SK-N-SH (cell line): ENCODE data around the gene IGFBP3. TPM values are rescaled to one million over a fixed set of nuclear protein-coding genes. Genes with fewer than 3 reads are reported as not detected.

Experiments used
- CTCF ChIA-PET: fragments of 300-600, 350-600 bp; formaldehyde crosslinking; extraction: SDS; loops from one replicate; lab custom pipeline; 2021; lab: Yijun Ruan, JAX
- POLR2A ChIA-PET: fragments of 350-600 bp; sonication (Branson Sonifier 250); formaldehyde crosslinking; extraction: SDS; loops from one replicate; lab custom pipeline; 2020; ENCODE audit warnings: antibody characterized with exemption, inconsistent platforms; lab: Yijun Ruan, JAX
- DNase-seq: peaks from one replicate; pipeline ENCODE4 v3.0.0; 2012
- H2AFZ ChIP-seq: fragments of 200-600 bp; sonication (generic); 2 replicates; pipeline ENCODE4 v1.8.1; 2016; ENCODE audit warnings: antibody characterized with exemption, mild to moderate bottlenecking, low read depth
- H3F3A ChIP-seq: fragments of 200-600 bp; sonication (generic); replicated peaks from 2 replicates; pipeline ENCODE3; 2016; ENCODE audit warnings: antibody characterized with exemption, mild to moderate bottlenecking; ENCODE audit not compliant: insufficient read depth
- H3K27ac ChIP-seq, 2 experiments: fragments of 200-500 bp in 1 of 2; fragments of 200-600 bp in 1 of 2; sonication (Bioruptor generic) in 1 of 2; sonication (generic), shearing (Covaris generic) in 1 of 2; 2 replicates each; pipeline versions ENCODE4 v1.5.1 to v1.6.1; 2014 to 2016; ENCODE audit warnings: low read depth in 2 of 2, inconsistent platforms in 1 of 2, low read length in 1 of 2, mild to moderate bottlenecking in 1 of 2, mixed read lengths in 1 of 2
- H3K27me3 ChIP-seq: fragments of 200-600 bp; sonication (generic), shearing (Covaris generic); 2 replicates; pipeline ENCODE4 v1.6.1; 2016; ENCODE audit warnings: mixed run types; ENCODE audit not compliant: insufficient read depth
- H3K36me3 ChIP-seq, 2 experiments: fragments of 200-500 bp in 1 of 2; fragments of 200-600 bp in 1 of 2; sonication (Bioruptor generic) in 1 of 2; sonication (generic) in 1 of 2; replicated peaks in 1 of 2; 2 replicates each; pipeline versions ENCODE3 to v1.5.1; 2014 to 2016; ENCODE audit warnings: low read length in 1 of 2, mild to moderate bottlenecking in 1 of 2; ENCODE audit not compliant: insufficient read depth in 2 of 2, control insufficient read depth in 1 of 2
- H3K4me1 ChIP-seq, 2 experiments: fragments of 200-500 bp in 1 of 2; fragments of 200-600 bp in 1 of 2; sonication (Bioruptor generic) in 1 of 2; sonication (generic), shearing (Covaris generic) in 1 of 2; 2 replicates each; pipeline versions ENCODE4 v1.5.1 to v1.6.1; 2014 to 2016; ENCODE audit warnings: low read depth in 1 of 2, low read length in 1 of 2, mixed run types in 1 of 2; ENCODE audit not compliant: insufficient read depth in 2 of 2, control insufficient read depth in 1 of 2
- H3K4me2 ChIP-seq: fragments of 200-600 bp; sonication (generic), shearing (Covaris generic); 2 replicates; pipeline ENCODE4 v1.6.1; 2017; ENCODE audit warnings: mixed run types
- H3K4me3 ChIP-seq, 2 experiments: fragments of 200-500 bp in 1 of 2; fragments of 200-600 bp in 1 of 2; sonication (Bioruptor generic) in 1 of 2; sonication (generic), shearing (Covaris generic) in 1 of 2; 2 replicates each; pipeline versions ENCODE4 v1.5.1 to v1.8.1; 2014 to 2016; ENCODE audit warnings: low read depth in 2 of 2, inconsistent platforms in 1 of 2, low read length in 1 of 2, mild to moderate bottlenecking in 1 of 2, mixed read lengths in 1 of 2, moderate library complexity in 1 of 2
- H3K79me2 ChIP-seq: fragments of 200-600 bp; sonication (generic); 2 replicates; pipeline ENCODE4 v1.8.1; 2017; ENCODE audit warnings: mild to moderate bottlenecking; ENCODE audit not compliant: insufficient read depth
- H3K9ac ChIP-seq: fragments of 200-600 bp; sonication (generic); 2 replicates; pipeline ENCODE4 v1.6.1; 2017; ENCODE audit warnings: mixed run types
- H3K9me2 ChIP-seq: fragments of 200-600 bp; sonication (generic); 2 replicates; pipeline ENCODE4 v1.6.1; 2017; ENCODE audit warnings: mixed run types
- H3K9me3 ChIP-seq: fragments of 200-600 bp; sonication (generic); 2 replicates; pipeline ENCODE4 v1.6.1; 2017; ENCODE audit warnings: mixed run types, mild to moderate bottlenecking, moderate library complexity
- H4K20me1 ChIP-seq: fragments of 200-600 bp; sonication (generic); 2 replicates; pipeline ENCODE4 v1.6.1; 2017; ENCODE audit warnings: mild to moderate bottlenecking, mixed run types; ENCODE audit not compliant: insufficient read depth
- CHD2 ChIP-seq: fragments of 150-350 bp; IDR thresholded peaks from 2 replicates; pipeline ENCODE4 v1.6.1; 2018; ENCODE audit warnings: low read length; ENCODE audit not compliant: partially characterized antibody
- EP300 ChIP-seq, 2 experiments: IDR thresholded peaks; 2 replicates each; pipeline versions ENCODE4 v1.4.0 to v1.6.1; 2012; ENCODE audit warnings: borderline replicate concordance in 1 of 2, low read depth in 1 of 2, low read length in 1 of 2
- GABPA ChIP-seq: IDR thresholded peaks from 2 replicates; pipeline ENCODE4 v1.4.0; 2012; ENCODE audit warnings: low read depth, mild to moderate bottlenecking
- JUND ChIP-seq: IDR thresholded peaks from 2 replicates; pipeline ENCODE4 v1.4.0; 2012
- MAX ChIP-seq: IDR thresholded peaks from 2 replicates; pipeline ENCODE4 v1.4.0; 2012; ENCODE audit warnings: low read depth
- MXI1 ChIP-seq: IDR thresholded peaks from 2 replicates; pipeline ENCODE4 v1.6.1; 2012; ENCODE audit warnings: mild to moderate bottlenecking, low read depth, low read length, improper control_type of control experiment
- NFIC ChIP-seq: IDR thresholded peaks from 2 replicates; pipeline ENCODE4 v1.4.0; 2012; ENCODE audit warnings: borderline replicate concordance
- RAD21 ChIP-seq: IDR thresholded peaks from 2 replicates; pipeline ENCODE4 v1.6.1; 2012; ENCODE audit warnings: mild to moderate bottlenecking, low read length
- RCOR1 ChIP-seq: fragments of 150-350 bp; IDR thresholded peaks from 2 replicates; pipeline ENCODE4 v1.6.1; 2017; ENCODE audit warnings: antibody characterized with exemption, low read length
- RFX5 ChIP-seq: IDR thresholded peaks from 2 replicates; pipeline ENCODE4 v1.6.1; 2012; ENCODE audit warnings: mild to moderate bottlenecking, improper control_type of control experiment, low read length
- SIN3A ChIP-seq: IDR thresholded peaks from 2 replicates; pipeline ENCODE4 v1.6.1; 2012; ENCODE audit warnings: low read depth, mild to moderate bottlenecking, low read length, moderate library complexity, borderline replicate concordance
- TAF1 ChIP-seq: IDR thresholded peaks from 2 replicates; pipeline ENCODE4 v1.6.1; 2012; ENCODE audit warnings: low read depth, mild to moderate bottlenecking, low read length, moderate library complexity, borderline replicate concordance
- USF1 ChIP-seq: IDR thresholded peaks from 2 replicates; pipeline ENCODE4 v1.4.0; 2012; ENCODE audit warnings: low read depth, borderline replicate concordance
- WGBS: methylation state at CpG from one replicate; pipeline ENCODE4 v1.1.6; 2017; ENCODE audit warnings: low lambda C conversion rate; 5-methylcytosine and 5-hydroxymethylcytosine counted together
- polyA plus RNA-seq, 3 experiments: library from polyadenylated mRNA; depleted of rRNA; stranded (reverse); fragments of >200 nt; gene quantifications; 2 replicates each; pipeline ENCODE4 v1.2.3, GENCODE V29; 2012
- TF ChIP-seq, protein P1 (sequence below): IDR thresholded peaks from 2 replicates; pipeline ENCODE4 v1.6.1; 2012; ENCODE audit warnings: mild to moderate bottlenecking, low read depth, low read length, moderate library complexity
- TF ChIP-seq, protein P2 (sequence below): fragments of 150-350 bp; IDR thresholded peaks from 2 replicates; pipeline ENCODE4 v1.6.1; 2017; ENCODE audit warnings: antibody characterized with exemption, low read length, low read depth, borderline replicate concordance
- TF ChIP-seq, protein P3 (sequence below): fragments of 200-600 bp; sonication (generic); IDR thresholded peaks from 2 replicates; pipeline ENCODE4 v1.6.1; 2017; ENCODE audit warnings: antibody characterized with exemption, mild to moderate bottlenecking, moderate library complexity

The IGFBP3 gene
- polyA plus RNA-seq, 1 of the 3 experiments (the other 2 are of a cell fraction), result 51.2 TPM

- no peaks in the 10 kb centered on the region for H3K79me2 ChIP-seq
- no peak overlapping the region for H3K4me3 ChIP-seq
- no peak overlapping the region for H3K27ac ChIP-seq
- ChIA-PET CTCF (interaction anchor here (1.4 to 4.5 kb wide), 6 partner anchors 9 to 451 kb away, joined by 5 to 34 read pairs (median 8); partner anchors contain the start of gene IGFBP3), POLR2A (no interaction called here)
- H3K27me3 ChIP-seq, result no peaks in the 10 kb centered on the region; the same call in 1 of the 2 replicates
- no peaks in the 10 kb centered on the region for H3F3A ChIP-seq
- no peak for DNase-seq
- TF ChIP-seq, protein P1, sequence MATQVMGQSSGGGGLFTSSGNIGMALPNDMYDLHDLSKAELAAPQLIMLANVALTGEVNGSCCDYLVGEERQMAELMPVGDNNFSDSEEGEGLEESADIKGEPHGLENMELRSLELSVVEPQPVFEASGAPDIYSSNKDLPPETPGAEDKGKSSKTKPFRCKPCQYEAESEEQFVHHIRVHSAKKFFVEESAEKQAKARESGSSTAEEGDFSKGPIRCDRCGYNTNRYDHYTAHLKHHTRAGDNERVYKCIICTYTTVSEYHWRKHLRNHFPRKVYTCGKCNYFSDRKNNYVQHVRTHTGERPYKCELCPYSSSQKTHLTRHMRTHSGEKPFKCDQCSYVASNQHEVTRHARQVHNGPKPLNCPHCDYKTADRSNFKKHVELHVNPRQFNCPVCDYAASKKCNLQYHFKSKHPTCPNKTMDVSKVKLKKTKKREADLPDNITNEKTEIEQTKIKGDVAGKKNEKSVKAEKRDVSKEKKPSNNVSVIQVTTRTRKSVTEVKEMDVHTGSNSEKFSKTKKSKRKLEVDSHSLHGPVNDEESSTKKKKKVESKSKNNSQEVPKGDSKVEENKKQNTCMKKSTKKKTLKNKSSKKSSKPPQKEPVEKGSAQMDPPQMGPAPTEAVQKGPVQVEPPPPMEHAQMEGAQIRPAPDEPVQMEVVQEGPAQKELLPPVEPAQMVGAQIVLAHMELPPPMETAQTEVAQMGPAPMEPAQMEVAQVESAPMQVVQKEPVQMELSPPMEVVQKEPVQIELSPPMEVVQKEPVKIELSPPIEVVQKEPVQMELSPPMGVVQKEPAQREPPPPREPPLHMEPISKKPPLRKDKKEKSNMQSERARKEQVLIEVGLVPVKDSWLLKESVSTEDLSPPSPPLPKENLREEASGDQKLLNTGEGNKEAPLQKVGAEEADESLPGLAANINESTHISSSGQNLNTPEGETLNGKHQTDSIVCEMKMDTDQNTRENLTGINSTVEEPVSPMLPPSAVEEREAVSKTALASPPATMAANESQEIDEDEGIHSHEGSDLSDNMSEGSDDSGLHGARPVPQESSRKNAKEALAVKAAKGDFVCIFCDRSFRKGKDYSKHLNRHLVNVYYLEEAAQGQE, result no peak
- TF ChIP-seq SIN3A (no peak), NFIC (no peak), RFX5 (no peak), CHD2 (no peak), USF1 (no peak), RAD21 (no peak), MAX (no peak), GABPA (no peak), JUND (no peak)
- TF ChIP-seq, protein P2, sequence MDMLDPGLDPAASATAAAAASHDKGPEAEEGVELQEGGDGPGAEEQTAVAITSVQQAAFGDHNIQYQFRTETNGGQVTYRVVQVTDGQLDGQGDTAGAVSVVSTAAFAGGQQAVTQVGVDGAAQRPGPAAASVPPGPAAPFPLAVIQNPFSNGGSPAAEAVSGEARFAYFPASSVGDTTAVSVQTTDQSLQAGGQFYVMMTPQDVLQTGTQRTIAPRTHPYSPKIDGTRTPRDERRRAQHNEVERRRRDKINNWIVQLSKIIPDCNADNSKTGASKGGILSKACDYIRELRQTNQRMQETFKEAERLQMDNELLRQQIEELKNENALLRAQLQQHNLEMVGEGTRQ, result no peak
- WGBS, result 18% methylated on average over 1 of the region's 1 CpG
- peaks cover 3% of the 10 kb centered on the region; the same call in 1 of the 2 replicates for H3K9me3 ChIP-seq
- H3K4me1 ChIP-seq, result no peaks in the 10 kb centered on the region
- H3K9ac ChIP-seq, result no peak overlapping the region
- H4K20me1 ChIP-seq, result no peaks in the 10 kb centered on the region
- no peaks in the 10 kb centered on the region for H3K9me2 ChIP-seq
- H3K36me3 ChIP-seq, result no peaks in the 10 kb centered on the region
- H2AFZ ChIP-seq, result no peak overlapping the region
- H3K4me2 ChIP-seq, result no peak overlapping the region
These were observed 19.5 kb downstream of the IGFBP3 start for GRCh38 chr7:45901566-45901965.

GRCh38 chr7:45898222-45898621 is 22.9 kb downstream of the IGFBP3 start:
- no peaks in the 10 kb centered on the region for H3K79me2 ChIP-seq
- H3F3A ChIP-seq, result no peaks in the 10 kb centered on the region
- no peaks in the 10 kb centered on the region for H4K20me1 ChIP-seq
- no peak overlapping the region for H3K4me3 ChIP-seq
- no peaks in the 10 kb centered on the region for H3K9me2 ChIP-seq
- no peaks in the 10 kb centered on the region for H3K4me1 ChIP-seq
- ChIA-PET CTCF (interaction anchor here (0.6 to 3.4 kb wide), 4 partner anchors 8 to 1182 kb away, joined by 3 to 16 read pairs (median 3); no protein-coding TSS in a partner anchor), POLR2A (no interaction called here)
- no peak overlapping the region for H3K27ac ChIP-seq
- no peak overlapping the region for H3K4me2 ChIP-seq
- H3K36me3 ChIP-seq, result no peaks in the 10 kb centered on the region
- H2AFZ ChIP-seq, result no peak overlapping the region
- DNase-seq, result no peak
- 35% methylated on average over 2 of the region's 2 CpGs for WGBS
- H3K9ac ChIP-seq, result no peak overlapping the region
- no peak for TF ChIP-seq MXI1
- no peak for TF ChIP-seq EP300 (IDR thresholded peaks at IDR 0.05; ENCODE audit: borderline replicate concordance in 1 of 2, low read depth in 1 of 2, low read length in 1 of 2)
- TF ChIP-seq TAF1, result no peak
- TF ChIP-seq, protein P3, sequence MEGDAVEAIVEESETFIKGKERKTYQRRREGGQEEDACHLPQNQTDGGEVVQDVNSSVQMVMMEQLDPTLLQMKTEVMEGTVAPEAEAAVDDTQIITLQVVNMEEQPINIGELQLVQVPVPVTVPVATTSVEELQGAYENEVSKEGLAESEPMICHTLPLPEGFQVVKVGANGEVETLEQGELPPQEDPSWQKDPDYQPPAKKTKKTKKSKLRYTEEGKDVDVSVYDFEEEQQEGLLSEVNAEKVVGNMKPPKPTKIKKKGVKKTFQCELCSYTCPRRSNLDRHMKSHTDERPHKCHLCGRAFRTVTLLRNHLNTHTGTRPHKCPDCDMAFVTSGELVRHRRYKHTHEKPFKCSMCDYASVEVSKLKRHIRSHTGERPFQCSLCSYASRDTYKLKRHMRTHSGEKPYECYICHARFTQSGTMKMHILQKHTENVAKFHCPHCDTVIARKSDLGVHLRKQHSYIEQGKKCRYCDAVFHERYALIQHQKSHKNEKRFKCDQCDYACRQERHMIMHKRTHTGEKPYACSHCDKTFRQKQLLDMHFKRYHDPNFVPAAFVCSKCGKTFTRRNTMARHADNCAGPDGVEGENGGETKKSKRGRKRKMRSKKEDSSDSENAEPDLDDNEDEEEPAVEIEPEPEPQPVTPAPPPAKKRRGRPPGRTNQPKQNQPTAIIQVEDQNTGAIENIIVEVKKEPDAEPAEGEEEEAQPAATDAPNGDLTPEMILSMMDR, result no peak
- no peak for TF ChIP-seq CHD2
- no peak for TF ChIP-seq RCOR1
- TF ChIP-seq MAX, result no peak
- H3K9me3 ChIP-seq, result 0 out of 2 replicates have a peak, but pooled peaks cover 3% of the 10 kb centered on the region
- peaks cover 5% of the 10 kb centered on the region; the same call in 1 of the 2 replicates for H3K27me3 ChIP-seq
